HAP-1 (cell line): ENCODE measurements around the gene PGRMC1.

Experiments used
- DNase-seq, 2 experiments: peaks; one replicate each; pipeline ENCODE4 v3.0.0-alpha.2; 2016 to 2020; ENCODE audit warnings: low spot score in 2 of 2
- H3K27me3 ChIP-seq: fragments of 250-450 bp; sonication (Bioruptor Pico); 2 replicates; pipeline ENCODE4 v1.5.1; 2020; ENCODE audit warnings: low read depth, mild to moderate bottlenecking, moderate library complexity
- H3K36me3 ChIP-seq: fragments of 250-450 bp; sonication (Bioruptor Pico); replicated peaks from 2 replicates; pipeline ENCODE4 v1.5.1; 2020; ENCODE audit warnings: mild to moderate bottlenecking
- H3K4me1 ChIP-seq: fragments of 250-450 bp; sonication (Bioruptor Pico); 2 replicates; pipeline ENCODE4 v1.5.1; 2020; ENCODE audit warnings: mild to moderate bottlenecking
- H3K4me3 ChIP-seq: fragments of 250-450 bp; sonication (Bioruptor Pico); 2 replicates; pipeline ENCODE4 v1.5.1; 2020; ENCODE audit warnings: mild to moderate bottlenecking, moderate library complexity
- H3K9me3 ChIP-seq: fragments of 250-450 bp; sonication (Bioruptor Pico); 2 replicates; pipeline ENCODE4 v1.5.1; 2020; ENCODE audit warnings: mild to moderate bottlenecking, moderate library complexity
- in situ Hi-C: fragments of 300-500 bp; cut with MboI; formaldehyde crosslinking; loops from 3 replicates; pipeline ENCODE4 v1.14.3; 2020; ENCODE audit warnings: low sequenced_read_pairs, inconsistent platforms, mixed read lengths

PGRMC1 gene

DNA sequence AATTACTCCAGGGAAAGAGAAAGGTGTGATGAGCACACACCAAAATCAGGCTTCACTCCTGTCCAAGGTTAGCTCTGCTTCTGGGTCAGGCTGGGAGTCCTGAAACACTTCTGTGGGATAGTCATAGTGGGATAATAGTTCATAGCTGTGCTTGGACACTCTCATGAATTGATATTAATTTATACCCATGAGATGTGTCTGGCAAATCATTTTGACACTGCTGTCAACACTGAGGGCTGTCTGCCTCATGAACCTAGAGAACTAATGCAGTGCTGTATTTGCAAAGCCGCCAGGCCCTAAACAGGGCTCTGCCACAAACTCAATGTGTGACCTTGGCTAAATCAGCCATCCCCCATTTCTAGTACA lies 24.5 kb upstream of the PGRMC1 start:
- peaks cover 31% of the 10 kb centered on the region for H3K27me3 ChIP-seq
- no peaks in the 10 kb centered on the region for H3K9me3 ChIP-seq
- in situ Hi-C loops, result no loop called here
- H3K4me1 ChIP-seq, result no peaks in the 10 kb centered on the region
- DNase-seq, result no peak
- no peak overlapping the region for H3K4me3 ChIP-seq
- H3K36me3 ChIP-seq, result no peaks in the 10 kb centered on the region

DNA sequence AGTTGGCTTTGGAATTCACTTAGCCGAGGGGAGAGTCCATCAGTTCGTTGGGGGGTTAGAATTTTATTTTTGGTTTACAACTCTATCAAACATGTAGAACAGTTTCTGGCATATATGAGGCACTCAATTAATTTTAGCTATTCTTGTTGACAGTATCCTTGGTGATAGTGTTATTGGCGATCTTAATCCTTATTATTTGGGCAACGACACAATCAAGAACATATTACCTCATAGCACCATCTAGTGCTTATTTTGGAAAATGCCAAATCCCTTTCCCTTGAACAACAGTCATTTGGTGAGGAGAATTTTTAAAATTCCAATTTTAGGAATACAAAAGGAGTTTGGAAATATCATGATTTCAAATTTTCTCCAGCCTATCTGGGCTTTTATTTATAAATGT lies 17.9 kb upstream of the PGRMC1 start:
- H3K36me3 ChIP-seq, result no peaks in the 10 kb centered on the region
- H3K4me3 ChIP-seq, result no peak overlapping the region
- no peaks in the 10 kb centered on the region for H3K9me3 ChIP-seq
- no peaks in the 10 kb centered on the region for H3K4me1 ChIP-seq
- peaks cover 16% of the 10 kb centered on the region for H3K27me3 ChIP-seq
- in situ Hi-C loops, result no loop called here
- peak in 1 of 2 experiments; percentile 44 for DNase-seq

DNA sequence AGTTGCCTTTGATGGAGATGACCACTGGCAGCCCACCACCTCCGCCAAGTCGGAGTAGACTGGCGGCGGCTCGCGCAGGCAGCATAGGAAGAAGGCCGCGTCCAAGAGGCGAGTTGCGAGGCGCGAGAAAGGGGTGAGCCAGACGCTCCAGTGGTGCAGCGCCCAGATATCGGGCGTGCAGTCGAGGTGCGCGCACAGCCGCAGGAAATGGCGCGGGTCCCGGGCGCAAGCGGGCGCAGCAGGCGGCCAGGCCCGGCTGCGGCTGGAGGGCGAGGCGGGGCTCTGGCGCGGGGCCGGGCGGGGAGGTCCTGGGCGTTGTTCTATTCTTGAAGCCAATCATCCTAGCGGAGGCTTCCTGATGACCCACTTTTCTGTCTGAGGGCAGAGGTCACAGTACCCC lies 13.2 kb upstream of the PGRMC1 start:
- H3K36me3 ChIP-seq, result no peaks in the 10 kb centered on the region
- DNase-seq, result no peak
- H3K4me1 ChIP-seq, result no peaks in the 10 kb centered on the region
- no peak overlapping the region for H3K4me3 ChIP-seq
- H3K27me3 ChIP-seq, result no peaks in the 10 kb centered on the region
- in situ Hi-C loops, result no loop called here
- H3K9me3 ChIP-seq, result no peaks in the 10 kb centered on the region

DNA sequence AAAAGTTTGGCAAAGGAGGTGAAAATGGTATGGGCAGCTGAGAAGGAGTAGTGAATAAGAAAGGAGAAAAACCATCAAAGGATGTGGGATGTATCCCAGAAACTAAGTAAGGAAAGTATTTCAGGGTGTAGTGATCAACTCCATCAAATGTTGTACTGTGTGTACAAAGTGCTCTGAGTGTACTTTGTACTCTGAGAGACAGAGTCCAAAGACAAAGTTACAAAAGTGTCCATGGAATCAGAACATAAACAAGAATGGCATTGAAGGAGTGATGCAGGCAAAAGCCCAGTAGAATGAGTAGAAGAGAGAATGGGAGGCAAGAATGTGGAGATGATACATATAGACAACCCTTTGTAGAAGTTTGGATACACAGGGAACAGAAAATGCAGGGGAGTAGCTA lies 12.3 kb upstream of the PGRMC1 start:
- peaks cover 2% of the 10 kb centered on the region; the same call in 1 of the 2 replicates for H3K4me1 ChIP-seq
- H3K9me3 ChIP-seq, result no peaks in the 10 kb centered on the region
- DNase-seq, result no peak
- no peaks in the 10 kb centered on the region for H3K27me3 ChIP-seq
- H3K4me3 ChIP-seq, result no peak overlapping the region
- in situ Hi-C loops, result no loop called here
- no peaks in the 10 kb centered on the region for H3K36me3 ChIP-seq

DNA sequence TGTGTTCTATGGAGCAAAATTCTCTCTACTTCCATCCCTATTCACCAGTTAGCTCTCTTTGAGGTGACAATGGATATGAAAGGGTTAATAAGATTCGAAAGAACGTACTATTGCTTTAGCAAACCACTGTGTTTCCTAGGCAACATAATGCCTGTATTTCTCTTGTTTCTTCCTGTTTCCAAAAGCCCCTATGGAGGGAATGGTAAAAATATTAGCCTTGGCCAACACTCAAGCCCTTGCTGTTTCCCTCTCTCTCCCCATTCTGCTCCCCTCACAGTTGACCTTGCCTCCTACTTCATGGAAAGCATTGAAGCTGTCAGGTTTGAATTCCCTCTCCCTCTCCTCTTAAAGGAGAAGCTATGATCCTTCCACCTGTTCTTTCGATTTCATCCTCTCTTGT lies 9.6 kb upstream of the PGRMC1 start:
- in situ Hi-C loops, result no loop called here
- no peak for DNase-seq
- no peaks in the 10 kb centered on the region for H3K36me3 ChIP-seq

DNA sequence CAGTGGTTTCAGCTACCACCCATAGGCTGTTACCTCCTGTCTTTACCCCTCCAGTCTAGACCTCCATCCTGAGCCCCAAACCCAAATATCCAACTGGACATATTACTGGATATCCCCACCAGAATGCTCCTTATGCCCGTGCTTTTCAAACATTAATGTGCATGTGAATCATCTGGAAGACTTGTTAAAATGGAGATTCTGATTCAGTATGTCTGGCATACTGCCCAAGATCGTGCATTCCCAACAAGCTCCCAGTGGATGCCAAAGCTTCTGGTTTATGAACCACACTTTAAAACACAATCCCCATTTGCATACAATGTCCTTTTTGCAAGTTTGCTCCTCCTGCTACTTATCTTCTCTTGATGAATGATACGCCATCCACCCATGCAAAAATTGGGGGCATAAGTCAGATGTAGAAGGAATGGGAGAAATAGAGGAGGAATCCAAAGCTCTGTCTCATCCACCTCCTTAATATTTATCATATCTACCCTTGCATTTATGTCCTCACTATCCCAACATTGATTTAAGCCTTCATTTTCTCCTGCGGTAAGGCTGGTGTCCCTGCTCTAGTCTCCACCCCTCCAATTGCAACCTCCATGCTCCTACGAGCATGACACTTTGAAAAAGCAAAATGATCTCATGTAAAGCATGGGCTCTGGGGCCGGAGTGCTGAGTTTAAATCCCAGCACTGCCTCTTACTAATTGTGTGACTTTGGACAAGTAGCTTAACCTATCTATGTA lies 7.4 kb upstream of the PGRMC1 start:
- Histone ChIP-seq H3K9me3 (no peaks in the 10 kb centered on the region), H3K27me3 (no peaks in the 10 kb centered on the region), H3K4me3 (no peak overlapping the region), H3K36me3 (no peaks in the 10 kb centered on the region), H3K4me1 (peaks cover 6% of the 10 kb centered on the region)
- peak in 1 of 2 experiments; percentile 35 for DNase-seq
- in situ Hi-C loops, result no loop called here

More for the DNA sequence above, 9.6 kb upstream of the PGRMC1 start:
- no peaks in the 10 kb centered on the region for H3K27me3 ChIP-seq
- peaks cover 2% of the 10 kb centered on the region; the same call in 1 of the 2 replicates for H3K4me1 ChIP-seq
- no peak overlapping the region for H3K4me3 ChIP-seq
- H3K9me3 ChIP-seq, result no peaks in the 10 kb centered on the region

DNA sequence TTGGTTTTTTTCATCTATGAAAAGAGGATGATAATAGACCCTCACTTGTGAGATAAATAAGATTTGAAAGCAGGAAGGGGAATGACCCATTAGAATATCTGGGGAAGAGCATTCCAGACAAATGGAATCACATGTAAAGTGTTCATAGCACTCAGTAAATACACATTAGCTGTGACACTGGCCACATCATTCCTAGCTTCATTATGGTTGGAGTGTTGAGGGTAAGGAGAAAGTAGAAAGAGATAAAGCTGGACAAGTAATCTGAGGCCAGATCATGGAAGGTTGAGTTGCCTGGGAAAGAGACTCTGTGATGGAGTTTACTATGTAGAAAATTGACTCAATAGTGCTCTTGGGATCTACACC lies 6.9 kb upstream of the PGRMC1 start:
- H3K4me1 ChIP-seq, result peaks cover 9% of the 10 kb centered on the region
- H3K36me3 ChIP-seq, result no peaks in the 10 kb centered on the region
- in situ Hi-C loops, result no loop called here
- no peak for DNase-seq
- no peaks in the 10 kb centered on the region for H3K27me3 ChIP-seq
- H3K9me3 ChIP-seq, result no peaks in the 10 kb centered on the region
- H3K4me3 ChIP-seq, result no peak overlapping the region

DNA sequence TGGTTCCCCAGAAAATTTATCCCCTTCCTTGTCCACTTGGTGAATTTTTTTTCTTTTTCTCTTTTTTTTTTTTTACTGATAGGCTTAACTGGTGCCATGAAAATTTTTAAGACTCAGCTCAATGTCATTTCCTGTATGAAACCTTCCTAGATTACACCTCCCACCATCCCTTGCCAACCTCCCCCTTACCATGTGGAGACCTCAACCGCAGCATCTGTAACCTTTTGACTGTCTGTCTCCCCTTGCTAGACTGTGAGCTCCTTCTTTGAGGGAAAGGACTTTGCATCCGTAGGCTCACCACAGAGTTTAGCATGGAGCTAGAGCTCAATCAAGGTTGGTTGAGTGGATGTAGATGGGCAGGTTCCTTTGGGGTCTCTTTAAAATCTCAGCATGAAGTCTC lies 5.2 kb upstream of the PGRMC1 start:
- Histone ChIP-seq H3K4me1 (peaks cover 25% of the 10 kb centered on the region), H3K9me3 (no peaks in the 10 kb centered on the region), H3K27me3 (no peaks in the 10 kb centered on the region), H3K4me3 (no peak overlapping the region), H3K36me3 (no peaks in the 10 kb centered on the region)
- no peak for DNase-seq
- in situ Hi-C loops, result no loop called here

DNA sequence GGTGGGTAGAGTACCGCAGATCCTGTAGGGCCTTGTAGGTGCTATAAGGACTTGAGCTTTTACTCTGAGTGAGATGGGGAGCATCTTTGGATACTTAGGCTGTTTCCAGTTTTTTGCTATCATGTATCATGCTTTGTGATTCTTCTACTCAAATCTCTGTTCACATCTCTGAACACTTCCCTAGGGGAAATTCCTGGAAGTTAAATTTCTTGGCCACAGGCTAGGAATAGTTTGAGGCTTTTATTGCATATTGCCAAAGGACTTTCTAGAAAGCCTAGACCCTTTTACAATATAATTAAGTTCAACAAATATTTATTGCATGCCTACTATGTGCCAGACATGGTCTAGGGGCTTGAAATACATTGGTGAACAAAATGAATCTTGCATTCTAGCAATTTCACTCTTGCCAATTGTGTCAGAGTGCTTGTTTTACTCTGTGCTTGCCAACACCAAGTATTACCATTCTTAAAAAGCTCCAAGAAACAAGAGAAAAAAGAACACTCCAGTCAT lies 4.1 kb upstream of the PGRMC1 start:
- in situ Hi-C loops, result no loop called here
- peaks cover 25% of the 10 kb centered on the region for H3K4me1 ChIP-seq
- H3K36me3 ChIP-seq, result 0 out of 2 replicates have a peak, but pooled peaks cover 2% of the 10 kb centered on the region
- no peaks in the 10 kb centered on the region for H3K9me3 ChIP-seq
- DNase-seq, result no peak
- no peaks in the 10 kb centered on the region for H3K27me3 ChIP-seq
- H3K4me3 ChIP-seq, result no peak overlapping the region

DNA sequence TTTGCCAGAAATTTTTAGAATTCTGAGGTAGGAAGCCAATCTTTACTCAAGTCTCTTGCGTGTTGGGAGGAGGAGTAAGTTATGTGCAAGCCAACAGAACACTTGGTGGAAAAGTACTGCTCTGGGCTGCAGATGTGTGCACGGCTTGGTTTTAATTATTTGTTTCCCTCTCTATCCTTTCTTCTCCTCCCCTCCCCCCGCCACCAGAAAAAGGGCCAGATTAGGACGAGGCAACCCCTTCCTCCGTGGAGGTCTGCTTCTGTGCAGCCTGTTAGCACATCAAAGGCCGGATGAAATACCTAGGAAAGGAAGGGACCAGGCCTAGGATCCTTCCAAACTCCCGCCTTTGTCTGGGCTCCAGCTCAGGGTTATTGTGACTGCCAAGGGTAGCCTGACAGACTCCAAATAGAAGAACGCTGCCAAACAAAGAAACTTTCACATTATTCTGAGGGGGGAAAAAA lies 1.0 kb upstream of the PGRMC1 start:
- Histone ChIP-seq H3K27me3 (no peaks in the 10 kb centered on the region), H3K9me3 (no peaks in the 10 kb centered on the region), H3K4me1 (peaks cover 39% of the 10 kb centered on the region), H3K4me3 (no peak overlapping the region; the same call in 1 of the 2 replicates), H3K36me3 (peaks cover 24% of the 10 kb centered on the region)
- DNase-seq, result peak; percentile 55 to 72
- in situ Hi-C loops, result no loop called here

DNA sequence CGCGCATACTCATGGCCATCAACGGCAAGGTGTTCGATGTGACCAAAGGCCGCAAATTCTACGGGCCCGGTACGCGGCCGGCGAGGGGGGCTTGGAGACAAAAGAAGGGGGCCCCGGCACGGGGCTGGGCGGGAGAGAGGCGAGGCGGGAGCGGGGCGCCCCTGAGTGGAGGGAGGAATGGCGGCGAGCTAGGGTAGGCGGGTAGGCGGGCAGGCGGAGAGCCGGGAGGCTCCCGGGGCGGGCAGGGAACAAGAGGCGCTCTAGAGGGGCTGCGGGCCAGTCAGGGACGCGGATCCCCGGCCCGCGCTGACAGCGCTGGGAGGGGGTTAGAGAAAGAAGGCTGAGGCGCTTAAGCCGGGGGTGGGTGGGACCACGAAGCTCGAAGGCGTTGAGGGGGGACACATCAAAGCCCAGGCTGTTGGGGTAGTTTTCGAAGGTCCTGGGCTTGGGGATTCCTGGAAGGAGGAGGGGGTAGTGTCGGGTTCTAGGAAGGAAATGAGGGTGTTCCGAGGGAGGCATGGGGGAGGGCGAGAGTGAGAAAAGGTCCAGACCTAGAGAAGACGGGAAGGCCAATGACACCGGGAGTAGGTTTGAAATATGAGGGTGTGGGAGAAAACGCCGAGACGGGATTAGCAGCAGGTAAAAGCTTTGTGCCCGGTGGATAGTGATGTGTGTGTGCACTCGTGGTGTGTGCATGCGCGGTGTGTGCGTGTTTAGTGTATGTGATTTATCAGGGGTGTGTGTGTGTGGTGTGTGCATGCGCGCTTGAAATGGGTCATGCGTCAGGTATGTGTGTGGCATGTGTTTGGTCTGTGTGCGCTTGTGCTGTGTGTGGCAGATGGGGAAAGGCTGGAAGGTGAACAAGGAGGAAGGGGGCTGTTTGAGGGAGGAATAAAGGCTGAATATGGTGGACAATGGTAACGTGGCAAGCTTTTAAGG lies 807 bp downstream of the PGRMC1 start:
- no peaks in the 10 kb centered on the region for H3K9me3 ChIP-seq
- no peaks in the 10 kb centered on the region for H3K27me3 ChIP-seq
- in situ Hi-C loops, result no loop called here
- peak; percentile 41 to 47 for DNase-seq
- peak overlapping the region; percentile 86 for H3K4me3 ChIP-seq
- H3K36me3 ChIP-seq, result peaks cover 42% of the 10 kb centered on the region
- H3K4me1 ChIP-seq, result peaks cover 39% of the 10 kb centered on the region

DNA sequence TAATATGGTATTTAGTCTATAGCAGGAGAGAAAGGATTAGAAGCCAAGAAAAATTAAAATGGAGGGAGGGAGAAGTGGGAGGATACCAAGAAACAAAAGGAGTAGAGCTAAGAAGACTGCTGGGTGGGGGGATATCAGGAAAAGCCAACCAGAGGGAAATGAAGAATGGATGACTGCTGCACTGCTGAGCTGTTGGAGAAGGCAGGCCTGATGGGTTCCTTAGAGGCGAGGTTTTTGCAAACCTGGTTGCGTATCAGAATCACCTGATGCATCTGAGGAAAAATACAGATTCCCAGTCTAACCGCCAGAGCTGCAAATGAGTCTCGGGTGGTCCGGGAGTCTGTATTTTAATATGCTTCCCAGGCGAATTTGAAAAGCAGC lies 1.5 kb downstream of the PGRMC1 start:
- Histone ChIP-seq H3K9me3 (no peaks in the 10 kb centered on the region), H3K4me3 (peak overlapping the region; percentile 86), H3K4me1 (peaks cover 39% of the 10 kb centered on the region), H3K27me3 (no peaks in the 10 kb centered on the region), H3K36me3 (peaks cover 49% of the 10 kb centered on the region)
- peak; percentile 34 to 52 for DNase-seq
- in situ Hi-C loops, result no loop called here

DNA sequence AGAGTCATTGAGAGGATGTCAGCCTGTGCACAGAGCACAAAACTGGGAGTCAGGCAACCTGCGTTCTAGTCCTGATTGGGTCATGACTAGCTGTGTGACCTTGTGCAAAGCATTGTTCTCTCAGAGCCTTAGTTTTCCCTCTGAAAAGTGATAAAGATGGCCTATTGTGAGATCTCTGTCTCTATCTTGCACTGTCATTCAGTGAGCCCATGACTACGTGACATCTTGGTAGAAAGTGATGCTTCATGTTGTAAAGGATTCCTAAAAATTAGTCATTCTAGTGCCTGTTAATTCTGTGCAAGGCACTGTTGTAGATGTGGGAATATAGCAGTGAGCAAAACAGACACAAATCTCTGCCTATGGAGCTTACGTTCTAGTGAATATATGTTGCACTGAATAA lies 2.5 kb downstream of the PGRMC1 start:
- in situ Hi-C loops, result no loop called here
- H3K4me1 ChIP-seq, result peaks cover 41% of the 10 kb centered on the region
- no peaks in the 10 kb centered on the region for H3K9me3 ChIP-seq
- H3K27me3 ChIP-seq, result no peaks in the 10 kb centered on the region
- H3K36me3 ChIP-seq, result peaks cover 59% of the 10 kb centered on the region
- H3K4me3 ChIP-seq, result peak overlapping the region; percentile 86
- peak in 1 of 2 experiments; percentile 16 for DNase-seq

DNA sequence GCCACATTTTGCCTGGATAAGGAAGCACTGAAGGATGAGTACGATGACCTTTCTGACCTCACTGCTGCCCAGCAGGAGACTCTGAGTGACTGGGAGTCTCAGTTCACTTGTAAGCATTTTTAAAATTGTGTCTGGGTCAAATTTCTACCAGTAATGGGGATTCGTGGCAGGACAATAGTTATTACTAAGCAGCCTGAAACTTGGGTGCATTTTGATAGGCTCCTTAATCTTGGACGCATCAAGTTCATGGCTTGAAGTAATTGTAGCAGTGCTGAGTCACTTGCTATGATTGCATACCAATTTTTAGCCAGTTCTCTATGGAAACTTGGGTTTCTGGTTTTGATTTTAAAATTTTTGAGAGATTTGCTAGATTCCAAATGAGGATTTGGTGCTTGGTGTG lies 4.3 kb downstream of the PGRMC1 start:
- in situ Hi-C loops, result no loop called here
- peaks cover 72% of the 10 kb centered on the region for H3K36me3 ChIP-seq
- no peaks in the 10 kb centered on the region for H3K27me3 ChIP-seq
- H3K4me3 ChIP-seq, result no peak overlapping the region
- H3K9me3 ChIP-seq, result no peaks in the 10 kb centered on the region
- DNase-seq, result no peak
- H3K4me1 ChIP-seq, result peaks cover 27% of the 10 kb centered on the region
